ENCODE data around the gene KNL1. TPM values are rescaled to one million over a fixed set of nuclear protein-coding genes. Genes with fewer than 3 reads are reported as not detected.
A peak's percentile ranks its signal among the peaks of the same experiment; 100 is the strongest.

KNL1 gene
- polyA plus RNA-seq, 4 donors = 8.1 to 11.0 (median 8.9) TPM

DNA sequence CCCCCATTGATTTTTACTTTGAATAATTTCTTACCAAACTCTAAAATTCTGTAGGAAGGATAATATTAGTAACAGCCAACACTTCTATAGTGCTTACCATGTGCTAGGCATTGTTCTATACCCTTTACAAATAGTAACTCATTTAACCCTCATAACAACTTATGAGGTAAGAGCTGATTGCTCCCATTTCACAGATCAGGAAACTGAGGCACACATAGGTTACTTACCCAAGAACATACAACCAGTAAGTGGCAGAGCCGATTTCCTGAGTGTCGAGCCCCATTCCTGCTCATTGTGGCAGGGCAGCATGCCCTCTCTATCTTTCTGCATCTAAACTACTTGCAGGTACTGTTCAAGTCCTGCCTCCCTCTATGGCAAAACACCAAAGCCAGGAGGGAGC, 38.2 kb upstream of the KNL1 start:
- FAIRE-seq = no peak
- H3K27me3 ChIP-seq (ENCODE audit: control insufficient read depth in 3 of 3, insufficient read depth in 3 of 3, low read length in 3 of 3) = no peaks in the 10 kb centered on the region
- 98 to 100% (median 98%) methylated on average over 2 of the region's 2 CpGs for WGBS, 3 donors
- H3K4me1 ChIP-seq (ENCODE audit: control insufficient read depth in 3 of 3, insufficient read depth in 2 of 3, low read depth in 1 of 3, low read length in 2 of 3) = no peaks in the 10 kb centered on the region
- H3K4me3 ChIP-seq (ENCODE audit: low read depth in 1 of 3, low read length in 3 of 3) = no peak overlapping the region
- DNase-seq = no peak
- peaks cover 2 to 38% (median 7%) of the 10 kb centered on the region in 3 donors for H3K36me3 ChIP-seq (ENCODE audit: control insufficient read depth in 3 of 3, insufficient read depth in 2 of 3, low read depth in 1 of 3, low read length in 3 of 3)
- no peak overlapping the region for H3K27ac ChIP-seq (ENCODE audit: low read depth in 1 of 3, low read length in 2 of 3)
- H3K9me3 ChIP-seq (ENCODE audit: control insufficient read depth in 2 of 2, insufficient read depth in 1 of 2, low read depth in 1 of 2, low read length in 1 of 2) = no peaks in the 10 kb centered on the region

- H3K36me3 ChIP-seq (ENCODE audit: control insufficient read depth in 3 of 3, insufficient read depth in 2 of 3, low read depth in 1 of 3, low read length in 3 of 3) = peaks cover 2 to 22% (median 8%) of the 10 kb centered on the region in 3 donors
- 91 to 92% (median 92%) methylated on average over 6 of the region's 6 CpGs for WGBS, 3 donors
- H3K4me1 ChIP-seq (ENCODE audit: control insufficient read depth in 3 of 3, insufficient read depth in 2 of 3, low read depth in 1 of 3, low read length in 2 of 3) = peaks cover 0 to 2% (median 0%) of the 10 kb centered on the region in 3 donors
- no peak overlapping the region for H3K4me3 ChIP-seq (ENCODE audit: low read depth in 1 of 3, low read length in 3 of 3)
- no peaks in the 10 kb centered on the region for H3K9me3 ChIP-seq (ENCODE audit: control insufficient read depth in 2 of 2, insufficient read depth in 1 of 2, low read depth in 1 of 2, low read length in 1 of 2)
- H3K27ac ChIP-seq (ENCODE audit: low read depth in 1 of 3, low read length in 2 of 3) = peak overlapping the region in 1 of 3 donors; percentile 50
- H3K27me3 ChIP-seq (ENCODE audit: control insufficient read depth in 3 of 3, insufficient read depth in 3 of 3, low read length in 3 of 3) = no peaks in the 10 kb centered on the region
- FAIRE-seq (no peak), DNase-seq (no peak)
These were observed 34.9 kb upstream of the KNL1 start for GRCh38 chr15:40558952-40559742.

DNA sequence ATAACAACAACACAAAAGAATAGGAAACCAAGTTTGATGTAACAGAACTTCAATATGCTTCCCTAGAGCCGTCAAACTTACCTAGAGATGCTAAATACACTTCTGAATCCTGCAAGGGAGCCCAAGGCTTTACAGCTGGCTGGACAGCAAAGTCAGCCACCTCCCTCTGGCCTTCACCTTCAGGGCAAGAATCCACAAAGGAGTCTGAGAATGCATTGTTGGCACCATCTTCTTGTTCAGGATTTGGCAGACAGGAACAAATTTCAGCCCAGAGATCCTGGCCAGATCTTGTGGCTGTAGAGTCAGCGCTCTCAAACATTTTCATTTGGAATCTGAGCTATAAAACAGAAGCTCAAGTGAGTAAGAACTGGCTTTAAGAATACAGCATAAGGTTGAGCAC, 31.4 kb upstream of the KNL1 start:
- DNase-seq (no peak), FAIRE-seq (no peak)
- WGBS, 3 donors = 88 to 98% (median 92%) methylated on average over 2 of the region's 2 CpGs
- Histone ChIP-seq H3K4me3 (ENCODE audit: low read depth in 1 of 3, low read length in 3 of 3) (no peak overlapping the region), H3K9me3 (ENCODE audit: control insufficient read depth in 2 of 2, insufficient read depth in 1 of 2, low read depth in 1 of 2, low read length in 1 of 2) (no peaks in the 10 kb centered on the region), H3K27ac (ENCODE audit: low read depth in 1 of 3, low read length in 2 of 3) (no peak overlapping the region), H3K27me3 (ENCODE audit: control insufficient read depth in 3 of 3, insufficient read depth in 3 of 3, low read length in 3 of 3) (peaks cover 0 to 3% (median 0%) of the 10 kb centered on the region in 3 donors), H3K4me1 (ENCODE audit: control insufficient read depth in 3 of 3, insufficient read depth in 2 of 3, low read depth in 1 of 3, low read length in 2 of 3) (peaks cover 0 to 2% (median 0%) of the 10 kb centered on the region in 3 donors), H3K36me3 (ENCODE audit: control insufficient read depth in 3 of 3, insufficient read depth in 2 of 3, low read depth in 1 of 3, low read length in 3 of 3) (peaks cover 0 to 14% (median 4%) of the 10 kb centered on the region in 3 donors)

DNA sequence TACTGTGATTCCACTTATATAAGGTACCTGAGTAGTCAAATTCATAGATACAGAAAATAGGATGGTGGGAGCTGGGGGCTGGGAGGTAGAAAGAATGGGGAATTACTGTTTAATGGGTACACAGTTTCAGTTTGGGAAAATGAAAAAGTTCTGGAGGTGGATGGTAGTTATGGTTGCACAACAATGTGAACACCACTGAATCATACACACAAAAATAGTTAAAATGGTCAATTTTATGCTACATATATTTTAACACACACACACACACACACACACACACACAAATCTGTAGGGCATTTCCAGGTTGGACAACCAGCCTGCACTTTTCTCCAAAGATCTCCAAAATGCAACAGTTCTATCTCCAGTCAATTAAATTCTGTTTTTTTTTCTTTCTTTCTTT, 30.6 kb upstream of the KNL1 start:
- H3K36me3 ChIP-seq (ENCODE audit: control insufficient read depth in 3 of 3, insufficient read depth in 2 of 3, low read depth in 1 of 3, low read length in 3 of 3) = peaks cover 0 to 14% (median 4%) of the 10 kb centered on the region in 3 donors
- no peak overlapping the region for H3K4me3 ChIP-seq (ENCODE audit: low read depth in 1 of 3, low read length in 3 of 3)
- H3K27ac ChIP-seq (ENCODE audit: low read depth in 1 of 3, low read length in 2 of 3) = no peak overlapping the region
- no peaks in the 10 kb centered on the region for H3K9me3 ChIP-seq (ENCODE audit: control insufficient read depth in 2 of 2, insufficient read depth in 1 of 2, low read depth in 1 of 2, low read length in 1 of 2)
- peaks cover 0 to 3% (median 0%) of the 10 kb centered on the region in 3 donors for H3K27me3 ChIP-seq (ENCODE audit: control insufficient read depth in 3 of 3, insufficient read depth in 3 of 3, low read length in 3 of 3)
- DNase-seq (no peak), FAIRE-seq (no peak)
- peaks cover 0 to 2% (median under 1%) of the 10 kb centered on the region in 3 donors for H3K4me1 ChIP-seq (ENCODE audit: control insufficient read depth in 3 of 3, insufficient read depth in 2 of 3, low read depth in 1 of 3, low read length in 2 of 3)

DNA sequence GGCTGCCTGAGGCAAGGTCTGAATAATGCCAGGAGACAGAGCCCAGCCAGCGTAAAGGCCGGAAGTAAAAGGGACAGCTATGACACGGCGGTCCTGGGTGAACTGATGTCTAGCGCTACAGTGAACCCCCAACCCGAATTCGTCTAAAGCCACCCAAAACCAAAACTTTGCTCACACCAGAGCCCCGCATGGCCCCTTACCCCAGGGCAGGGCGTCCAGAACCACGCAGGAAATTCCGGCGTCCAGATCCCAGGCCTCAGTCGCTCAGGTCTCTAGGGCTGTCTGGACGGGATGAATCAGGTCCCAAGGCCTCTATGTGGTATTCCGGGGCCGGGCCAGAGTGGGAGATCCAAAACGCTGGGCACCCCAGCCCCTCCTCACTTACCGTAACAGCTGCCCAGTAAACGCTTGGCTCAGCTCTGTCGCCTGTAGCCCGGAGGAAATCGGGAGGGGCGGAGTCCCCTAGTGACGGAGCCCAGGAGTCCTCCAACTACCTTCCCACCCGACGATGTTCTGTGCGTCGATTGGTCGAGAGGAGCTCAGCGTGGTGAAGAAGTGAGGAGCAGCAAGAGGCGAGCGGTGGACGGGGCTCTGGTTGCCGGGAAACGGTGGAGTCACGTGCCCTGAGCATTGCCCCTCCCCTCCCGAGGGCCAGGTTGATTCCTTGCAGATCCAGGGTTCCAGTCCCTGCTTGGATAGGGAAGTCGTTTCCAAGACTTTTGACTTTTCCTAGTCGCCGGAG, 29.3 kb upstream of the KNL1 start, which contains the start of gene CCDC32:
Gene CCDC32, minus strand, starts transcription at position 452 of the 742 bp plus-strand sequence. CDS start 2,027 bp downstream, outside the sequence.
- peak within 1 kb of the TSS; percentile 90 to 95 (median 92) for H3K27ac ChIP-seq (ENCODE audit: low read depth in 1 of 3, low read length in 2 of 3)
- peaks cover 0 to 3% (median 0%) of the 10 kb centered on the region in 3 donors for H3K27me3 ChIP-seq (ENCODE audit: control insufficient read depth in 3 of 3, insufficient read depth in 3 of 3, low read length in 3 of 3)
- DNase-seq (peak; percentile 98 to 100), FAIRE-seq (no peak)
- H3K36me3 ChIP-seq (ENCODE audit: control insufficient read depth in 3 of 3, insufficient read depth in 2 of 3, low read depth in 1 of 3, low read length in 3 of 3) = peaks cover 0 to 9% (median 4%) of the 10 kb centered on the region in 3 donors
- H3K4me3 ChIP-seq (ENCODE audit: low read depth in 1 of 3, low read length in 3 of 3) = peak within 1 kb of the TSS; percentile 74 to 82 (median 75)
- peaks cover 0 to 3% (median 2%) of the 10 kb centered on the region in 3 donors for H3K4me1 ChIP-seq (ENCODE audit: control insufficient read depth in 3 of 3, insufficient read depth in 2 of 3, low read depth in 1 of 3, low read length in 2 of 3)
- H3K9me3 ChIP-seq (ENCODE audit: control insufficient read depth in 2 of 2, insufficient read depth in 1 of 2, low read depth in 1 of 2, low read length in 1 of 2) = no peaks in the 10 kb centered on the region
- 0% methylated on average over 40 of the region's 40 CpGs for WGBS, 3 donors

DNA sequence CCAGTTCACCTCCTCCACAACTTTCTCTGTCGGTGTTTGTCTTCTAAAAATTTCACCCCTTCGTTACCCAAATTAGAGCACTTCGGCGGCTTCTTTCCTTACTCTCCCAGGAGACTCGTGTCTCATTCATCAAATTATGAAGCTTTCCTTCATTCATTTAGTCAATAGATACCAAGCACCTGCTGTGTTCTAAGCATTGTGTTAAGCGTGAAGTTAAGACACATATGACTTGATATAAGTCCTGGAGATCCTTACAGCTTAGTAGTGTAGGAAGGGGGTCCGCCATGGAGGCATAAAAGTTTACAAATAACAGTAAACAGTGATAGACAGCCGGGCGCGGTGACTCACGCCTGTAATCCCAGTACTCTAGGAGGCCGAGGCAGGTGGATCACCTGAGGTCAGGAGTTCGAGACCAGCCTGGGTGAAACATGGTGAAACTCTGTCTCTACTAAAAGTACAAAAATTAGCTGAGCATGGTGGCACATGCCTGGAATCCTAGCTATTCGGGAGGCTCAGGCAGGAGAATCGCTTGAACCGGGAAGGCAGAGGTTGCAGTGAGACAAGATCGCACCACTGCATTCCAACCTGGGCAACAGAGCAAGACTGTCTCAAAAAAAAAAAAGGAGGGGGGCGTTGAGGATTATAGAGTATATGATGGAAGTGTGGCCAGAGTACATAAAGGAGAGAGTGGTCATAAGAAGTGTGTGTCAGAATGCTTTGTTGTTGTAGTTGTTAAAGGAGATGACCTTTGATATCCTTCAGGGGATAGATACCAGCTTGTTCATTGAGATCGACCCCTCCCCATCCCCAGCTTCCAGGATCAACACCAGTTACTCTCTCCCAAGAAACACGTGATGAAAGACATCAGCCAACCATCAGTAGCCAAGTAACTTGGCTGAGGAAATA, 28.5 kb upstream of the KNL1 start:
- Histone ChIP-seq H3K36me3 (ENCODE audit: control insufficient read depth in 3 of 3, insufficient read depth in 2 of 3, low read depth in 1 of 3, low read length in 3 of 3) (peaks cover 0 to 9% (median 4%) of the 10 kb centered on the region in 3 donors), H3K4me1 (ENCODE audit: control insufficient read depth in 3 of 3, insufficient read depth in 2 of 3, low read depth in 1 of 3, low read length in 2 of 3) (peaks cover 2 to 4% (median 3%) of the 10 kb centered on the region in 3 donors), H3K9me3 (ENCODE audit: control insufficient read depth in 2 of 2, insufficient read depth in 1 of 2, low read depth in 1 of 2, low read length in 1 of 2) (no peaks in the 10 kb centered on the region), H3K27ac (ENCODE audit: low read depth in 1 of 3, low read length in 2 of 3) (peak overlapping the region; percentile 36 to 49 (median 41)), H3K27me3 (ENCODE audit: control insufficient read depth in 3 of 3, insufficient read depth in 3 of 3, low read length in 3 of 3) (peaks cover 0 to 3% (median 0%) of the 10 kb centered on the region in 3 donors), H3K4me3 (ENCODE audit: low read depth in 1 of 3, low read length in 3 of 3) (peak overlapping the region in 2 of 3 donors; percentile 21 to 74)
- WGBS, 3 donors = 23 to 48% (median 30%) methylated on average over 18 to 20 of the region's 20 CpGs
- FAIRE-seq (no peak), DNase-seq (no peak)

GRCh38 chr15:40567111-40567510, 26.9 kb upstream of the KNL1 start:
- no peak overlapping the region for H3K4me3 ChIP-seq (ENCODE audit: low read depth in 1 of 3, low read length in 3 of 3)
- peaks cover 0 to 3% (median 0%) of the 10 kb centered on the region in 3 donors for H3K27me3 ChIP-seq (ENCODE audit: control insufficient read depth in 3 of 3, insufficient read depth in 3 of 3, low read length in 3 of 3)
- peaks cover 2 to 4% (median 3%) of the 10 kb centered on the region in 3 donors for H3K4me1 ChIP-seq (ENCODE audit: control insufficient read depth in 3 of 3, insufficient read depth in 2 of 3, low read depth in 1 of 3, low read length in 2 of 3)
- peak in 1 of 2 donors; percentile 39 for DNase-seq
- no peaks in the 10 kb centered on the region for H3K9me3 ChIP-seq (ENCODE audit: control insufficient read depth in 2 of 2, insufficient read depth in 1 of 2, low read depth in 1 of 2, low read length in 1 of 2)
- no peak for FAIRE-seq
- peaks cover 0 to 12% (median under 1%) of the 10 kb centered on the region in 3 donors for H3K36me3 ChIP-seq (ENCODE audit: control insufficient read depth in 3 of 3, insufficient read depth in 2 of 3, low read depth in 1 of 3, low read length in 3 of 3)
- 24 to 60% (median 34%) methylated on average over 7 of the region's 7 CpGs for WGBS, 3 donors
- H3K27ac ChIP-seq (ENCODE audit: low read depth in 1 of 3, low read length in 2 of 3) = no peak overlapping the region
